ENCODE results near the gene SKAP1.

- TF ChIP-seq POLR2AphosphoS5 (IDR thresholded peaks at IDR 0.05; ENCODE audit: borderline replicate concordance, low read depth, low read length) (no peak), EZH2 (IDR thresholded peaks at IDR 0.05) (no peak)
Measured at GRCh38 chr17:48241770-48242497, 188.1 kb downstream of the SKAP1 start.

All from SK-N-MC (cell line).